Activated T-cell treated with anti-CD3 and anti-CD28 coated beads, Interleukin-2, amount 50 U/mL, for 1 hour (primary cell): ENCODE measurements around the gene MYRFL.
"Not testable (repeated sequence)": the region's sequence is repeated elsewhere in the genome, so short reads cannot be mapped to it uniquely, and the experiment has no call there.

Experiments used
- DNase-seq: peaks from one replicate; pipeline ENCODE4 v3.0.0-alpha.2; 2020

MYRFL gene

GRCh38 chr12:69994086-69994485 lies 169.1 kb downstream of the MYRFL start:
- not testable (repeated sequence) for DNase-seq

GRCh38 chr12:69994724-69995173 lies 169.7 kb downstream of the MYRFL start:
- no peak for DNase-seq

- DNase-seq, result no peak
Observed at GRCh38 chr12:69996241-69996640, 171.2 kb downstream of the MYRFL start.

- no peak for DNase-seq
Observed at GRCh38 chr12:69996722-69997121, 171.7 kb downstream of the MYRFL start.

- DNase-seq, result no peak
Observed at GRCh38 chr12:69998011-69998410, 173.0 kb downstream of the MYRFL start.

- DNase-seq, result no peak
Observed at GRCh38 chr12:69998922-69999321, 173.9 kb downstream of the MYRFL start.

GRCh38 chr12:69999561-69999960 lies 174.5 kb downstream of the MYRFL start:
- DNase-seq, result no peak

- no peak for DNase-seq
Observed at GRCh38 chr12:70002097-70002911, 177.3 kb downstream of the MYRFL start.

- no peak for DNase-seq
Observed at GRCh38 chr12:70002912-70003255, 177.9 kb downstream of the MYRFL start.

GRCh38 chr12:70005864-70006618 lies 181.0 kb downstream of the MYRFL start:
- no peak for DNase-seq

GRCh38 chr12:70006619-70006973 lies 181.6 kb downstream of the MYRFL start:
- DNase-seq, result no peak

GRCh38 chr12:70007687-70008086 lies 182.7 kb downstream of the MYRFL start:
- DNase-seq, result no peak
